Left forelimb (tissue), 1 donor: Measurements from ENCODE around the gene ERP29.
"Not testable (repeated sequence)": the region's sequence is repeated elsewhere in the genome, so short reads cannot be mapped to it uniquely, and the experiment has no call there.

Experiments
- DNase-seq: peaks from one replicate; pipeline ENCODE4 v3.0.0-alpha.2; 2018; ENCODE audit warnings: low spot score

Gene ERP29

DNA sequence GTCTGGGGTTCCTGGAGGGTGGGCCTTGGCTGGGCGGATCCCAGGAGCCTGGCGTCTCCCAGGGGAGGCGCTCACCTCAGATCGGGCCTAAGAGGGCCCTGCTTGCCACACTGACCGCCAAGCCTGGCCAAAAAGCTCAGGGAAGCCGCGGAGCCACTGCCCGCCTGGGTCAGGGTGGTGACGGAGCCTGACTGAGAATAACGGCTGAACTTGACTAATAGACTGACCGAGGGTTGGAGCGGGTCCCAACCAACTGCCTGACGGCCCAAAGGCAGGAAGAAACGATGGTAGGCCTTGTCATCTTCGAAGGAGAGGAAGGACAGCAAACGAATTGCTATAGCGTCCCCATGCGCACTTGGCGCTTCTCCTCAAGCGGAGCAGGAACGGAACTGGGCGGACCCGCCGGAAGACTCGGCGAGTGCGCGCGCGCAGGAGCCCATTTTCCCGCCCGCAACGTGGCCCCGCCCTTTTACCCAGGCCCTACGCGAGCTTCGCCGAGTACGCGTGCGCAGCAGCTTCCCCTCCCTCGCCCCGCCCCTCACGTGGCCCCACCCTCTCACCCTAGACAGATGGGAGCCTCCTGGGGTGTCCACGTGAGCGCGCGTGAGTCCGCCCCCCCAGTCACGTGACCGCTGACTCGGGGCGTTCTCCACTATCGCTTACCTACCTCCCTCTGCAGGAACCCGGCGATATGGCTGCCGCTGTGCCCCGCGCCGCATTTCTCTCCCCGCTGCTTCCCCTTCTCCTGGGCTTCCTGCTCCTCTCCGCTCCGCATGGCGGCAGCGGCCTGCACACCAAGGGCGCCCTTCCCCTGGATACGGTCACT, at the start of gene ERP29, which contains the start of gene TMEM116:
TSS of gene ERP29 (plus strand) at position 652 of the 826 bp plus-strand sequence. CDS start at position 692, 40 bp downstream.
TSS of gene TMEM116 (minus strand) at position 391 of the 826 bp plus-strand sequence. CDS start 7,895 bp downstream, outside the sequence.
- peak; percentile 100 for DNase-seq

DNA sequence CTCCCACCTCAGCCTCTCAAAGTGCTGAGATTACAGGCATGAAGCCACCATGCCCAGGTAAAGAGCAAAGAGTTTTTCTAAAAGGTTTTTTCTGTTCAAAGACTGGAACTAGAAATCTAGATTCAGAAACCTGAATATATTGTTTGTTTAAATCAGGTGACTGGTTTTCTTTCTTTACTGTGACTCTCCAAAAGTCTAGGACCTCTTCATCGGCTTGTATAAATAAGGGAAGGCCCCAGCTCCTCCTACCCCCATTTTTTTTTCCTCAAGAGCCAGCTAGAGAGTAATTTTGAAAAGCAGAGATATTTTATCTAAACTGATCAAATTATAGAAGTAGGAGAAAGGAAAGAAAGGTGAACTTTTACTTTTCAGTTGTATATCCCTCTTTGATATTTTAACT, 48.3 kb upstream of the ERP29 start:
- no peak for DNase-seq

DNA sequence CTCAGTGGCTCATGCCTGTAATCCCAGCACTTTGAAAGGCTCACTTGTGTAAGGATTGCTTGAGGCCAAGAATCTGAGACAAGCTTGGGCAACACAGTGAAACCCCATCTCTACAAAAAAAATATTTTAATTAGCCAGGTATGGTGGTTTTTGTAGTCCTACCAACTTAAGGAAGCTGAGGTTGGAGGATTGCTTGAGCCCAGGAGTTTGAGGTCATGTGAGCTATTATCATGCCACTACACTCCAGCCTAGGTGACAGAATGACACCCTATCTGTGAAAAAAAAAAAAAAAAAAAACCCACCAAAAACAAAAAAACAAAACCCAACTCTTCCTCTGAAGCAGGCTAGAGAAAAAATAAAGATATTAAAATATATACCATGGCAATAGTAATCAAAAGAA, 41.4 kb upstream of the ERP29 start:
- no peak for DNase-seq

DNA sequence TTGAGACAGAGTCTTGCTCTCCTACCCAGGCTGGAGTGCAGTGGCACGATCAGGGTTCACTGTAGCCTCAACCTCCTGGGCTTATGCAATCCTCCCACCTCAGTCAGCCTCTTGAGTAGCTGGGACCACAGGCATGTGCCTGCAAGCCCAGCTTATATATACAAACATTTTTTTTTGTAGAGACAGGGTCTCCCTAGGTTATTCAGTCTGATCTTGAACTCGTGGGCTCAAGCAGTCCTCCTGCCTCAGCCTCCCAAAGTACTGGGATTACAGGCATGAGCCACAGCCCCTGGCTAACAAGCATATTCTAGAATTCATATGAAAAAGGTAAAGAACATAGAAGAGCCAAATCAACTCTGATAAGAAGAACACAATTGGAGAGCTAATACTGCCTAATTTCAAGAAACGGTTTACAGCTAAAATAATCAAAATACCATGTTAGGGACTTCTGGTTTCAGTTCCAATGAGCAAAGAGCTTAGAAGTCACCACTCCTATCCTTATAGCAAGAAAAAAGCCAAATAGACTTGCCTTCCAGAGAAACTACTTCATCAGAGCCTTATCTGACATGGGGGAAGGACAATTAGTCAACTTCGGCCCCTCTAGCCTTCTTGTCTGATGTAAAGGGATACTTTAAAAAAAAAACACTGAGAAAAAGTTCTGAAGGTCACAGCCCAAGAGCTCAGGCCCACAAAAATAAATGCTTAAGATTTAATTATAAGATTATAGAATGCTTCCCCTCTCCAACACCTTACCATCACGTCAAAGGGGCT, 37.9 kb upstream of the ERP29 start:
- no peak for DNase-seq

DNA sequence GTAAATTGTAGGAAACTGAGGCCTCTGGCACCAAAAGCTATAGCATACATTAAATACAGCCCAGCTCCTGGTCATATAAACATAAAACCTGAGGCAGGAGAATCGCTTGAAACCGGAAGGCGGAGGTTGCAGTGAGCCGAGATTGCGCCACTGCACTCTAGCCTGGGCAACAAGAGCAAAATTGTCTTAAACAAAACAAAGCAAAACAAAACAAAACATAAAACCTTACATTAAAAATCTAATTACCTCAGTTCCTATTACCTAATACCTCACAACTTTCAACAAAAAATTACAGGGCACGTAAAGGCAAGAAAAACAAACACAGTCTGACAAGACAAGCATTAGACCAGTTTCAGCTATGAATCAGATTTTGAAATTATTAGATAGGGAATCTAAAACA, 36.9 kb upstream of the ERP29 start:
- no peak for DNase-seq

DNA sequence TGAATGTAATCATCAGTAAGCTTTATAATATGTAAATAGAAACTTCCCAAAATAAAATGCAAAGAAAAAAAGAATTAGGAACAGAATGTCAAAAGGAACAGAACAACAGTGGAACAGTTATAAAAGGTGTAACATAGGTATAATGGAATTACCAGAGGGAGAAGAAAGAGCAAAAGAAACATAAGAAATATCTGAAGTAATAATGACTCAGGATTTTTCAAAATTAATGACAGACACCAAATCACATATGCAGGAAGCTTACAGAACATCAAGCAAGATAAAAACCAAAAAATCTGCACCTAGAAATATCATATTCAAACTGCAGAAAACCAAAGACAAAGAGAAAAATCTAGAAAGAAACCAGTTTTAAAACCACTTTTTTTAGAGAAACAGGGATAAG, 36.4 kb upstream of the ERP29 start:
- DNase-seq, result no peak

DNA sequence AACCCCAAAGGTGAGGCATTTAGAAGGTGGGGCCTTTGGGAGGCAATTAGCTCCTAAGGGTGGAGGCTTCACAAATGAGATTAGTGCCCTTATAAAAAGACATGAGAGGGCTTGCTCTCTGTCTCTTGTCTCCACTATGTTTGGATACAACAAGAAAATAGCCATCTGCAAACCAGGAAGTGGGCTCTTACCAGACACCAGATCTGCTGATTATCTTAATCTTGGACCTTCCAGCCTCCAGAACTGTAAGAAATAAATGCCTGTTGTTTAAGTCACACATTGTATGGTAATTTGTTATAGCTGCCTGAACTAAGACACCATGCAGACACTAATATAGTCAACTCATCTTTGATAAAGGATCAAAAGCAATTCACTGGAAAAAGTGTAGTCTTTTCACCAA, 34.7 kb upstream of the ERP29 start:
- no peak for DNase-seq

DNA sequence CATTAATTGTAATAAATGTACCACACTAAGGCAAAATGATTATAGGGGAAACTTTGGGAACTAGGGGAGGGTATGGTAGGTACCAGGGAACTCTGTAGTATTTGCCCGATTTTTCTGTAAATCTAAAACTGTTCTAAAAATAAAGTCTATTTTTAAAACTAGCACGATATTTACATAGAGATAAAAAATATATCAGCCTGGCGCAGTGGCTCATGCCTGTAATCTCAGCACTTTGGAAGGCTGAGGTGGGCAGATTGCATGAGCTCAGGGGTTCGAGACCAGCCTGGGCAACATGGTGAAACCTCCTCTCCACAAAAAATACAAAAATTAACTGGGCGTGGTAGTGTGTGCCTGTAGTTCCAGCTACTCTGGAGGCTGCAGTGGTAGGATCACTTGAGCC, 32.6 kb upstream of the ERP29 start:
- DNase-seq, result no peak

DNA sequence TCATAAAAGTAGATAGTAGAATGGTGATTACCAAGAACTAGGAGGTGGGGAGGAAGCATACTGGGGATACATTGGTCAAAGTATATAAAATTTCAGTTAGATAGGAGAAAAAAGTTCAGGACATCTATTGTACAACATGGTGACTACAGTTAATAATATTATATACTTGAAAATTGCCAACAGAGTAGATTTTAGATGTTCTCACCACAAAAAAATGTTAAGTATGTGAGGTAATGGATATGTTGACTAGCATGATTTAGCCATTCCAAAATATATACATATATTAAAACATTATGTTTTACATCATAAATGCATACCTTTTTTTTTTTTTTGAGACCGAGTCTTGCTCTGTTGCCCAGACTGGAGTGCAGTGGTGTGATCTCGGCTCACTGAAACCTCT, 31.2 kb upstream of the ERP29 start:
- no peak for DNase-seq

DNA sequence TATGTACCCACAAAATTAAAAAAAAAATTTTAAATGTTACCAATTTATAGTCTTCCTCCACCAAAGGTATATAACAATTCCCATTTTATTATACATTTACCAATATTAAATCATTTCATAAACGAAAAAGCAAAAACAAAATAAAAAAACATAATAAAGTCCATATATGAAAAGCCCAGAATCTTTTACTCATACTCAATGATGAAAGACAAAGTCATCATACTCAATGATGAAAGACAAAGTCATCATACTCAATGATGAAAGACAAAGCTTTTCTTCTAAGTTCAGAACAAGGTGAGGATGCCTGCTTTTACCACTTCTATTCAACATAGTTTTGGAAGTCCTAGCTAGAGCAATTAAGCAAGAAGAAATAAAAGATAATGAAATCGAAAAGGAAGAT, 28.4 kb upstream of the ERP29 start:
- DNase-seq, result no peak

DNA sequence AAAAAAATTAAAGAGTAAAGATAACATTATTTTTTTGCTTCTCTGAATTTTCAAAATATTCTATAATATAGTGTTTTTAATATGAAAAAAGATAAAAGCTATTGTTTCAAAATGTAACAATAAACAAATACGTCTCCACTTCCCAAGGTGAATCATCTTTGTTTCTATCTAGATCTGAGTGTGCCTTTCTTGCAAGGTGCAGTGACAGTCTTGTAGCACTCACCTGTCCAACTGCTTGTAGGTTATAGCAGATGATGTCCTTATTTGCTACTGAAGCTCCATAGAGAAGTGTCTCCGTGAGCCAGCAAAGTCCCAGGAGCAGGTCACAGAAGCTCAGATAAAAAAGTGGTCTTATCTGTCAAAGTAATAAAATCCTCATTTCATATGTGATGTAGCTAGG, 21.7 kb upstream of the ERP29 start:
- DNase-seq, result no peak

DNA sequence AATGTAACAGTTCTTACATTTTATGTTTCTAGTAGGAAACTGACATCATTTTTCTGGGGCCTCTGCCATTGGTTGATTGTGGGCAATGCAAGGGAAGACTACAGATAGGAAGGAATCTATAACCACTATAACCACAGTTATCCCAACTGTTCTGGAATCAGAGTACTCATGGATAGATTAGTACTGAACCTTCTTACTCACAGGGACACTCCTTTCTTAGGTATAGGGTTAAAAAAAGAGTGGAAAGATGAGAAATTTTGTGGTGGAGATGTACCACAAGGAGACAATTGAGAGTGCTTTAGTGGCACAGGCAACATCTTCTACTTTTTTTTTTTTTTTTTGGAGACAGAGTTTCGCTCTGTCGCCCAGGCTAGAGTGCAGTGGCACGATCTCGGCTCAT, 21.3 kb upstream of the ERP29 start:
- no peak for DNase-seq

DNA sequence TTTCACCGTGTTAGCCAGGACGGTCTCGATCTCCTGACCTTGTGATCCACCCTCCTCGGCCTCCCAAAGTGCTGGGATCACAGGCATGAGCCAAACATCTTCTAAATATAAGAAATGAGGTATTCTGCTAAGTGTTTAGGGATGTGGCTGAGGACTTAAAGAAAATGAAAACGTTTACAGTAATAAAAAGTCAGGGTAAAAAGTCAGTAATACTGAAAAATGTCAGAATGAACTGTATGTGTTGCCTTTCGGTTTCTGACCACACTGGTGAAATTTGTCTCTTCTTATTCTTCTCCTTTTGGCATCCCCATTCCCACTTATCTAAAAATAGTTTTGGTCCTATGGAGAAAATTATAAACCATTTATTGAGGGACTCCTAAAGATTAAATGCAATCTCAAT, 20.8 kb upstream of the ERP29 start:
- DNase-seq, result no peak

DNA sequence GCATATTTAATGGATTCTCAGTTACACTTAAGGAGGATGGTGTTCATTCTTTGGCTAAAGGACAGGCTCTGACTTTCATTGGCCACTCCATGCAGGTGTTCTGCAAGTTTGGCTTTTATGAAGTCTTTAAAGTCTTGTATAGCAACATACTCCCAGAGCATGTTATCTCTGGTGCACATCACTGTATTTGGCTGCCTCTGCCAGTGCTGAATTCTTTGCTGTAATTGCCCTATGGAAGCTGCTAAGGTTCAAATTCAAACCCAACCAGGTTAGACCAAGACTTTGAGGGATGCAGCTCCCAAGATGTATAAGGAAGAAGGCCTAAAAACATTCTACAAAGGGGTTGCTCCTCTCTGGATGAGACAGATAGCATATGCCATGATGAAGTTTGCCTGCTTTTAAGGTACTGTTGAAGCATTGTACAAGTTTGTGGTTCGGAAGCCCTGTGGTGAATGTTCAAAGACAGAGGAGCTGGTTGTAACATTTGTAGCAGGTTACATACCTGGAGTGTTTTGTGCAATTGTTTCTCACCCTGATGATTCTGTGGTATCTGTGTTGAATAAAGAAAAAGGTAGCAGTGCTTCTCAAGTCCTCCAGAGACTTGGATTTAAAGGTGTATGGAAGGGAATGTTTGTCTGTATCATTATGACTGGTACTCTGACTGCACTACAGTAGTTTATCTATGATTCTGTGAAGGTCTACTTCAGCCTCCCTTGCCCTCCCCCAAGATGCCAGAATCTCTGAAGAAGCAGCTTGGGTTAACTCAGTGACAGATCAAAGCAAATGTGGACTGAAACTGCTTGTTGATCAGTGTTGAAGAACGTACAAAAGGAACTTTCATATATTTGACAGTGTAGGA, 19.7 kb upstream of the ERP29 start:
- no peak for DNase-seq

DNA sequence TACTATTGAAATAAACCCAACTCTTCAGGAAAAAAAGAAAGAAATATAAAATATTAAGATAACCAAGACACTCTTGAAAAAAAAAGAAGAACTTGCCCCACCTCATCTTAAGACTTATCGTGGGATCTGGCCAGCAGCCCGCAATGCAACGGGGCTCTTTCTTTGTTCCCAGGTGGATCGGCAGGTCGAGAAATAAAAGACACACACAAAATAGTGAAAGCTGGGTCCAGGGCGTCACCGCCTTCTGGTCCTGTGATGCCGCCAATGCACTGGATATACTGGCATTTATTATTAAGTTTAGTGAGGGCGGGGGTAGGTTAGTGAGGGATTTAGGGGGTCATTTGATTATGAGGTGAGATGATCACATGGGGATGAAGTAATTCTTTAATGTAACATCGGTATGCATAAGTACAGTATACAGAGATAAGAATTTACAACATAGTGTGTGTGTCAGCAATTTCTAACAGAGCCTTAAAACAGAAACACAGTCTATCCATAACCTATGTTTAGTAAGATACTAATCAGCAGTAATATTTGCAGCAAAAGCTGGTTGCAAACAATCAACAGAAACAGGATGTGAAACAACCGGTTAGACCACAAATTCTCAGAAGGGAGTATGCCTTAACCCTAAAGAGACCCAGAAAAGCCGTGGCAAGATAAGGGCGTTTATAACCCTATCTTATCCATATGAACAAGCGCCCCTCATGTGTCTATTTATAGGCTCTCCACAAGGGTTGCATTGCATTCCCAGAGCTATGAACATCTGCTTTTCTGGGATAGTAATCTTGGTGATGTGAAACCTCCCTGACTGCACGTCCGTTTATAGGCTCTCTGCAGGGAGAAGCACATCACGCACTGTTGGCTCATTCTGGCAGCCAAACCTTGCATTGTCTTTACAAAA, 18.8 kb upstream of the ERP29 start:
- not testable (repeated sequence) for DNase-seq

DNA sequence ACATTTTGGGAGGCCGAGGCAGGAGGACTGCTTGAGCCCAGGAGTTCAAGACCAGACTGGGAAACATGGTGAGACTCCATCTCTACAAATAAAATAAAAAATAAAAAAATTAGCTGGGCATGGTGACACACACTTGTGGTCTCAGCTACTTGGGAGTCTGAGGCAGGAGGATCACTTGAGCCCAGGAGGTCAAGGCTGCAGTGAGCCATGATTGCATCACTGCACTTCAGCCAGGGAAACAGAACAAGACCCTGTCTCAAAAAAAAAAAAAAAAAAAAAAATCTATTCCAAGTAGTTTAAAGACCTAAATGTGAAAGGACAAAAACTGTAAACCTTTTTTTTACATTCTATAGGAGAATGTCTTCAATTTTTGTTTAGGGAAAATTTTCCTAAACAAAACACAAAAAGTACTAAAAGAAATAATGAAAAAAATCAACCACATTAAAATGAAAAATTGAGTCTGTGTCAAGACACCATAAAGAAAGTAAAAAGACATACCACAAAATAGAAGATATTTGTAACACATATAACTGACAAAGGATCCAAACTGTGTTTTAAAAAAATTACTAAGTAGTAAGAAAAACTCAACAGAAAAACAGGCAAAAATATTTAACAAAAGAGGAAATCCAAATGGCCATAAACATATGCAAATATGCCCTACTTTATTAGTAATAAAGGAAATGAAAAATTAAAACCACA, 17.3 kb upstream of the ERP29 start:
- DNase-seq, result no peak

DNA sequence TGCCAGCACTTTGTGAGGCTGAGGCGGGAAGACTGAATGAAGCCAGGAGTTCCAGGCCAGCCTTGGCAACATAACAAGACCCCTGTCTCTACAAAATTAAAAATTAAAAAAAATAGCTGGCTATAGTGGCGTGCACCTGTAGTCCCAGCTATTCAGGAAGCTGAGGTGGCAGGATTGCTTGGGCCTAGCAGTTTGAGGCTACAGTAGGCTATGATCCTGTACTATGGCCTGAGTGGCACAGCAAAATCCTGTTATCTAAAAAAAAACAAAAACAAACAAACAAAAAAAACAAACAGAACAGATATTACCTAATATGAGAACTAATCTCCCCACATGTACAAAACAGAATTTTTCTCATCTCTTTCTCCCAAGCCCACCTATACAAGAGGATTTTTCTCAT, 15.9 kb upstream of the ERP29 start:
- no peak for DNase-seq

DNA sequence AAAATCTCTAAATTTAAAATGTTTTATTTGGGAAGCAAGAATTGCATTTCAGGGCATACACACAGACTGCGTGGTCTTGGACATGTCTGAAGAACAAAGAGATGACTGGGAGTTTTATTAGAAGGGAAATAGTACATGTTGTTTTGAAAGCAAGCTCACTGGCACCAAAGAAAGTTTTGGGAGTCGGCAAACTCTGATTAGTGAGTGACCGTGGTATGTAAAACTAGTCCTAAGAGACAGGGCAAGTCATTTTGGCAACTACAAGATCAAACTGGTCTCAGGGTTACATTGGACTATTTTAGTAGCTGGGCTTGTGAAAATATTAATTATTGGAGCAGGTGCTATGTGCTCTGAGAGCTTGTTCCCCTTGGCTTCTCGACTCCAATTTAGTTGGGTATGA, 15.2 kb upstream of the ERP29 start:
- no peak for DNase-seq

DNA sequence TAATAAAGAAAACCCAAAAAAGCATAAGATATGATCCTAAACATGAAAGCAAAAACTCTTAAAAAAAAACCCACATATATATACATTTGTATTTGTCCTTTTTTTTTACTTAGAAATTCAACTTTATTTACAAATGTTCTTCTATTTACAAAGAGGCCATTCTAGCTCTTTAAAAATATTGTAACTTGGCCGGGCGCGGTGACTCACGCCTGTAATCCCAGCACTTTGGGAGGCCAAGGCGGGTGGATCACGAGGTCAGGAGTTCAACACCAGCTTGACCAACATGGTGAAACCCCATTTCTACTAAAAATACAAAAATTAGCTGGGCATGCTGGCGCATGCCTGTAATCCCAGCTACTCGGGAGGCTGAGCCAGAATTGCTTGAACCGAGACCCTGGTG, 14.1 kb upstream of the ERP29 start:
- DNase-seq, result not testable (repeated sequence)

DNA sequence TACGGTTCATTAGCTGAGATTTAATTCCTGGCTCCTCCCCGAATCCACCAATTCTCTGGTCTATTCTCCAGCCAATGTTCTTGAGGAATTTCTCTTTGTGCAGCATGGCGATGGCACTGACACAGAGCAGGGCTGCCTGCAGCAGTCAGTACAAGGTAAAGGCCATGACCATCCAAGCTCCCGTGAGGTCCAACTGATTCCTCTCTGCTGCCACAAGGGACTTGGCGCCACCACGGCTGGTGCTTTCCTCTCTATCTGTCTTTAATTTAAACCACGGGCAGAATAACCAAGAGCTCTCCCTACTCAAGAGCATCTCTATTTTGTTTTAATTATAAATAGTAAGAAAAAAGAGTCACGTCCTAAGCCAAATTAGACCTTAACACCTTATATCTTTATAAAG, 12.4 kb upstream of the ERP29 start:
- no peak for DNase-seq

DNA sequence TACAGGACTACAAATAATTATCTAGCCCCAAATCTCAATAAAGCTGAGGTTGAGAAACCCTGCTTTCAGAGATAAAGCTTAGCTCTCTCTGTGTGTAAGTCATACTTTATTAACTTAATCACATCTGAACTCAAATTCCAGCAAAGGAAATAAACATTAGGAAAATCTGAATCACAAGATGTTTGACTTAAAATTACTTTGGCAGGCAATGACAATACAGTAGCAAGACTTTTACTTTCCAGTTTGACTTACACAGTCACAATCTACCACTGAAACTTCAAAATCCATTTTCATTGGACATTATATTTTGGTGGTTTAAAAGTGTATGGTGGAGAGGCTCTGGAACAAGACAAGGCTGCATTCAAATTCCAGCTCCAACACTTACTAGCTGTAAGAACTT, 11.7 kb upstream of the ERP29 start:
- no peak for DNase-seq
